Measurements from ENCODE around the gene ALOX5.

ALOX5 gene

GRCh38 chr10:45483002-45483401 is 109.0 kb downstream of the ALOX5 start:
- no peak for DNase-seq

GRCh38 chr10:45487735-45488134 is 113.7 kb downstream of the ALOX5 start:
- Mint-ChIP-seq H3K36me3 (ENCODE audit: low read depth) (peaks cover 39% of the 10 kb centered on the region), H3K27ac (no peak overlapping the region), H3K9me3 (peaks cover 17% of the 10 kb centered on the region), H3K27me3 (ENCODE audit: low read depth, poor library complexity) (peaks cover 10% of the 10 kb centered on the region), H3K4me1 (no peaks in the 10 kb centered on the region), H3K4me3 (no peak overlapping the region)
- no peak for TF ChIP-seq CTCF (IDR thresholded peaks at IDR 0.05)
- no peak for DNase-seq

More at GRCh38 chr10:45483002-45483401, 109.0 kb downstream of the ALOX5 start:
- no peak overlapping the region for H3K4me3 Mint-ChIP-seq
- peaks cover 56% of the 10 kb centered on the region for H3K36me3 Mint-ChIP-seq (ENCODE audit: low read depth)
- no peaks in the 10 kb centered on the region for H3K27me3 Mint-ChIP-seq (ENCODE audit: low read depth, poor library complexity)
- H3K27ac Mint-ChIP-seq = no peak overlapping the region
- TF ChIP-seq CTCF (IDR thresholded peaks at IDR 0.05) = no peak
- H3K9me3 Mint-ChIP-seq = peaks cover 43% of the 10 kb centered on the region
- no peaks in the 10 kb centered on the region for H3K4me1 Mint-ChIP-seq

GRCh38 chr10:45488365-45488764 is 114.3 kb downstream of the ALOX5 start:
- H3K36me3 Mint-ChIP-seq (ENCODE audit: low read depth) = peaks cover 36% of the 10 kb centered on the region
- no peak overlapping the region for H3K4me3 Mint-ChIP-seq

GRCh38 chr10:45490277-45490676 is 116.3 kb downstream of the ALOX5 start:
- Mint-ChIP-seq H3K4me1 (no peaks in the 10 kb centered on the region), H3K27ac (no peak overlapping the region), H3K9me3 (peaks cover 26% of the 10 kb centered on the region), H3K36me3 (ENCODE audit: low read depth) (peaks cover 40% of the 10 kb centered on the region), H3K27me3 (ENCODE audit: low read depth, poor library complexity) (peaks cover 10% of the 10 kb centered on the region), H3K4me3 (no peak overlapping the region)
- TF ChIP-seq CTCF (IDR thresholded peaks at IDR 0.05) = no peak
- no peak for DNase-seq

More at GRCh38 chr10:45488365-45488764, 114.3 kb downstream of the ALOX5 start:
- DNase-seq = no peak
- no peak overlapping the region for H3K27ac Mint-ChIP-seq
- H3K4me1 Mint-ChIP-seq = no peaks in the 10 kb centered on the region
- no peak for TF ChIP-seq CTCF (IDR thresholded peaks at IDR 0.05)
- H3K27me3 Mint-ChIP-seq (ENCODE audit: low read depth, poor library complexity) = peaks cover 10% of the 10 kb centered on the region
- H3K9me3 Mint-ChIP-seq = peaks cover 13% of the 10 kb centered on the region

GRCh38 chr10:45491061-45491460 is 117.0 kb downstream of the ALOX5 start:
- DNase-seq = no peak
- peaks cover 14% of the 10 kb centered on the region for H3K27me3 Mint-ChIP-seq (ENCODE audit: low read depth, poor library complexity)
- H3K9me3 Mint-ChIP-seq = peaks cover 33% of the 10 kb centered on the region
- H3K4me1 Mint-ChIP-seq = no peaks in the 10 kb centered on the region
- peaks cover 46% of the 10 kb centered on the region for H3K36me3 Mint-ChIP-seq (ENCODE audit: low read depth)
- no peak for TF ChIP-seq CTCF (IDR thresholded peaks at IDR 0.05)
- no peak overlapping the region for H3K27ac Mint-ChIP-seq
- H3K4me3 Mint-ChIP-seq = no peak overlapping the region

Data from nephron progenitor cell (in vitro differentiated cells).